SJCRH30 (cell line): ENCODE data around the gene KCTD7. TPM values are rescaled to one million over a fixed set of nuclear protein-coding genes. Genes with fewer than 3 reads are reported as not detected.
"Not testable (repeated sequence)": the region's sequence is repeated elsewhere in the genome, so short reads cannot be mapped to it uniquely, and the experiment has no call there.

Experiments used
- DNase-seq, 2 experiments: peaks; one replicate each; pipeline ENCODE4 v3.0.0-alpha.2; 2015 to 2020
- H3K27ac ChIP-seq: fragments of 250-450 bp; sonication (Bioruptor Pico); 2 replicates; pipeline ENCODE4 v1.5.1; 2020; ENCODE audit warnings: mild to moderate bottlenecking, moderate library complexity
- H3K27me3 ChIP-seq: fragments of 250-450 bp; sonication (Bioruptor Pico); 2 replicates; pipeline ENCODE4 v1.5.1; 2020; ENCODE audit warnings: mild to moderate bottlenecking, moderate library complexity
- H3K36me3 ChIP-seq: fragments of 250-450 bp; sonication (Bioruptor Pico); 2 replicates; pipeline ENCODE4 v1.5.1; 2020; ENCODE audit warnings: mild to moderate bottlenecking, moderate library complexity
- H3K4me1 ChIP-seq: fragments of 250-450 bp; sonication (Bioruptor Pico); 2 replicates; pipeline ENCODE4 v1.5.1; 2020; ENCODE audit warnings: mild to moderate bottlenecking, moderate library complexity
- H3K4me3 ChIP-seq: fragments of 250-450 bp; sonication (Bioruptor Pico); 2 replicates; pipeline ENCODE4 v1.5.1; 2020; ENCODE audit warnings: mild to moderate bottlenecking, moderate library complexity
- H3K9me3 ChIP-seq: fragments of 250-450 bp; sonication (Bioruptor Pico); replicated peaks from 2 replicates; pipeline ENCODE4 v1.5.1; 2020; ENCODE audit warnings: mild to moderate bottlenecking, moderate library complexity
- total RNA-seq: library from RNA; depleted of rRNA; stranded (reverse); fragments of >200 nt; shearing (Covaris generic); gene quantifications from 2 replicates; pipeline ENCODE4 v1.2.3, GENCODE V29; 2014

KCTD7 gene
- total RNA-seq, 1 experiment from 2014 or later: 12.1 TPM

DNA sequence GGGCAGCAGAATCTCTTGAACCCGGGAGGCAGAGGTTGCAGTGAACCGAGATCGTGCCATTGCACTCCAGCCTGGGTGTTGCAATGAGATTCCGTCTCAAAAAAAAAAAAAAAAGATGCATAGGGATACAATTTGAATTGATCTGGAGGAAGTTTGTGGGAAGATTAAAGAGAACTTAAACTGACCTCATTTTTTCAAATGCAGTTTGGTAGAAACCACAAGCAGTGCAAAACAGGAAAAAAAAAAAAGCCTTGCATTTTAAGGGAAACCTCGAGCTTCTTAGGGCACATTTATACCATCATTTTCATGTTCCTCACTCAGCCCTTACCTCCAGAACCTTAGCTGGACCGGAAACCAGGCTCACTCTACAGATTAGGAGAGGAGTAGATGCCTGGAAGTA, 2.8 kb downstream of the KCTD7 start:
- no peak overlapping the region for H3K4me3 ChIP-seq
- DNase-seq: no peak
- H3K27ac ChIP-seq: no peak overlapping the region
- H3K36me3 ChIP-seq: no peaks in the 10 kb centered on the region
- H3K9me3 ChIP-seq: no peaks in the 10 kb centered on the region
- H3K4me1 ChIP-seq: no peaks in the 10 kb centered on the region
- H3K27me3 ChIP-seq: no peaks in the 10 kb centered on the region

DNA sequence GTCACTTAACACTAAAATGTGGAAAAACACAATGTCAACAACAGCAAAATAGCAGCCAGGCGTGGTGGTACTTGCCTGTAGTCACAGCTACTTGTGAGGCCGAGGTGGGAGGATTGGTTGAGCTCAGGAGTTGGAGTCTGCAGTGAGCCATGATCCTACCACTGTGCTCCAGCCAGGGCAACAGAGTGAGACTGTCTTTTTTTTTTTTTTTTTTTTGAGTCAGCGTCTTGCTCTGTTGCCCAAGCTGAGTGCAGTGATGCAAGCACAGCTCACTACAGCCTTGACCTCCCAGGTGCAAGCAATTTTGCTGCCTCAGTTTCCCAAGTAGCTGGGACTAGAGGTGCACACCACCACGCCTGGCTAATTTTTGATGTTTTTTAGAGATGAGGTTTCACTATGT, 6.1 kb downstream of the KCTD7 start:
- no peaks in the 10 kb centered on the region for H3K4me1 ChIP-seq
- no peak overlapping the region for H3K27ac ChIP-seq
- no peaks in the 10 kb centered on the region for H3K27me3 ChIP-seq
- DNase-seq: no peak
- H3K36me3 ChIP-seq: peaks cover 7% of the 10 kb centered on the region
- no peak overlapping the region for H3K4me3 ChIP-seq
- no peaks in the 10 kb centered on the region for H3K9me3 ChIP-seq

- not testable (repeated sequence) for H3K36me3 ChIP-seq, H3K27ac ChIP-seq, H3K4me1 ChIP-seq, H3K4me3 ChIP-seq, H3K27me3 ChIP-seq, DNase-seq, H3K9me3 ChIP-seq
Measured at GRCh38 chr7:66635322-66635981, 6.8 kb downstream of the KCTD7 start.

- H3K9me3 ChIP-seq, DNase-seq, H3K4me3 ChIP-seq, H3K27me3 ChIP-seq, H3K36me3 ChIP-seq, H3K4me1 ChIP-seq, H3K27ac ChIP-seq: not testable (repeated sequence)
Measured at GRCh38 chr7:66635982-66636546, 7.4 kb downstream of the KCTD7 start.

GRCh38 chr7:66638309-66639099, 9.8 kb downstream of the KCTD7 start:
- DNase-seq: no peak
- Histone ChIP-seq H3K4me3 (no peak overlapping the region), H3K36me3 (peaks cover 10% of the 10 kb centered on the region), H3K27ac (no peak overlapping the region), H3K4me1 (no peaks in the 10 kb centered on the region), H3K27me3 (no peaks in the 10 kb centered on the region), H3K9me3 (no peaks in the 10 kb centered on the region)

- Histone ChIP-seq H3K9me3 (no peaks in the 10 kb centered on the region), H3K36me3 (peaks cover 11% of the 10 kb centered on the region), H3K27me3 (no peaks in the 10 kb centered on the region), H3K4me3 (no peak overlapping the region), H3K4me1 (no peaks in the 10 kb centered on the region), H3K27ac (no peak overlapping the region)
- no peak for DNase-seq
Measured at GRCh38 chr7:66639773-66640172, 11.1 kb downstream of the KCTD7 start.

- no peaks in the 10 kb centered on the region for H3K27me3 ChIP-seq
- no peak overlapping the region for H3K27ac ChIP-seq
- H3K36me3 ChIP-seq: peaks cover 13% of the 10 kb centered on the region
- no peak overlapping the region for H3K4me3 ChIP-seq
- no peak for DNase-seq
- no peaks in the 10 kb centered on the region for H3K9me3 ChIP-seq
- H3K4me1 ChIP-seq: no peaks in the 10 kb centered on the region
Measured at GRCh38 chr7:66640802-66641525, 12.3 kb downstream of the KCTD7 start.

- Histone ChIP-seq H3K4me1 (no peaks in the 10 kb centered on the region), H3K36me3 (peaks cover 13% of the 10 kb centered on the region), H3K4me3 (no peak overlapping the region), H3K9me3 (no peaks in the 10 kb centered on the region), H3K27ac (no peak overlapping the region), H3K27me3 (no peaks in the 10 kb centered on the region)
- DNase-seq: no peak
Measured at GRCh38 chr7:66641526-66641871, 12.8 kb downstream of the KCTD7 start.

- Histone ChIP-seq H3K9me3 (no peaks in the 10 kb centered on the region), H3K4me3 (no peak overlapping the region), H3K4me1 (no peaks in the 10 kb centered on the region), H3K27ac (no peak overlapping the region), H3K27me3 (no peaks in the 10 kb centered on the region), H3K36me3 (peaks cover 13% of the 10 kb centered on the region)
- no peak for DNase-seq
Measured at GRCh38 chr7:66642186-66642585, 13.5 kb downstream of the KCTD7 start.

DNA sequence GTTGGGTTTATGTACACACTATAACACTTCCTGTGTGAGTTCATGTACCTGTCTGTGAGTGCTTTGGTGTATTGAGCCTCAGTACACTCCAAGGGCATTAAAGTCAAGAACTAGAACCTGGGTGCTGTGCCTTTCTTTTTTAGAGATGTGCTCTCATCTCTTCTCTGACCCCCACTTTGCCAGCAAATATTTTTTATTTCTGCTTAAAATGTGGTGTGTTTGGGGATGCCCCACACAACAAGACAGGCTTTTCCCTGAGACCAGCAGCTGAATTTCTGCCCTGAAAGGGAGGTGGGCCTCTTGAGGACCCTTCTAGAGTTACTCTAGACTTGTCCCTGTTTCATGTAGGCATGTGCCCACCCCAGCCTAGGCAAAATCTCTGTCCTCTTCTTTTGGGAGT, 14.3 kb downstream of the KCTD7 start:
- H3K27ac ChIP-seq: no peak overlapping the region
- H3K9me3 ChIP-seq: no peaks in the 10 kb centered on the region
- H3K36me3 ChIP-seq: peaks cover 9% of the 10 kb centered on the region
- no peak overlapping the region for H3K4me3 ChIP-seq
- no peak for DNase-seq
- H3K4me1 ChIP-seq: no peaks in the 10 kb centered on the region
- no peaks in the 10 kb centered on the region for H3K27me3 ChIP-seq

DNA sequence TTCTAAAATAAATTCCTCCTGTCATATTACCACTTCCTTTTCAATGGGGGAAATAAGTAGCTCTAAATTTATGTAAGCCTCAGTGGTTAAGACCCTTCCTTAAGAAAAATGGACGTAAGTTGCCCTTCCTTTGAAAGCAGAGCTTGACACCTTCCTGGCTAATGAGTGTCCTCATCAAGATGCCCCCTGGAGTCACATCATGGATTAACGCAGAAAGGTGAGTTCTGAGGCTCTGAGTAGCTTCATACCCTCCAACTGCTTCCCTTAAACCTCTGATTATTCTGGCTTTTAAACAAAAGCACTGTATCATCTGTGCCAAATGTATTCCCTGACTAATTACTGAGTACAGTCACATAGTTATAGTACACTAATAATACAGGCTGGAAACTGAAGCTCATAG, 14.7 kb downstream of the KCTD7 start:
- H3K36me3 ChIP-seq: peaks cover 9% of the 10 kb centered on the region
- no peak overlapping the region for H3K27ac ChIP-seq
- no peaks in the 10 kb centered on the region for H3K4me1 ChIP-seq
- no peak overlapping the region for H3K4me3 ChIP-seq
- no peaks in the 10 kb centered on the region for H3K27me3 ChIP-seq
- no peaks in the 10 kb centered on the region for H3K9me3 ChIP-seq
- no peak for DNase-seq

GRCh38 chr7:66651026-66651425, 22.3 kb downstream of the KCTD7 start:
- not testable (repeated sequence) for H3K4me1 ChIP-seq, H3K27ac ChIP-seq, DNase-seq, H3K9me3 ChIP-seq, H3K36me3 ChIP-seq, H3K27me3 ChIP-seq, H3K4me3 ChIP-seq

DNA sequence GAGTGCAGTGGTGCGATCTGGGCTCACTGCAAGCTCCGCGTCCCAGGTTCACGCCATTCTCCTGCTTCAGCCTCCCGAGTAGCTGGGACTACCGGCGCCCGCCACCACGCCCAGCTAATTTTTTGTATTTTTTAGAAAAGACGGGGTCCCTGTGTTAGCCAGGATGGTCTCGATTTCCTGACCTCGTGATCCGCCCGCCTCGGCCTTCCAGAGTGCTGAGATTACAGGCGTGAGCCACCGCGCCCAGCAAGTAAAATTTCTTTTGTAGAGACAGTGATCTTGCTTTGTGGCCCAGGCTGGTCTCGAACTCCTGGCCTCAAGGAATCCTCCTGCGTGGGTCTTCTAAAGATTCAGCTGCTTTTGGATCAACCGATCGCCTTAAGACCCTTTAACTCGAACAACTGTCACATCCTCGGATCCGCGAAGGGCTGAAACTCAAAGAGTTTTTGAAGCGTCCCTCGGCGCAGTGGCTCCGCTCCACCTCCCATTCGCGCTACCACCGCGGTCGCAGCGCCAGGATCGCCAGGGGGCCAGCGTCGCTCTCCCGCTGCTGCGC, 25.1 kb downstream of the KCTD7 start:
- not testable (repeated sequence) for H3K4me1 ChIP-seq, DNase-seq, H3K36me3 ChIP-seq, H3K9me3 ChIP-seq, H3K27me3 ChIP-seq
- peak overlapping the region; percentile 73 for H3K4me3 ChIP-seq
- peak overlapping the region; percentile 64 for H3K27ac ChIP-seq

- peak overlapping the region; percentile 64 for H3K27ac ChIP-seq
- no peaks in the 10 kb centered on the region for H3K4me1 ChIP-seq
- DNase-seq: peak; percentile 100
- no peaks in the 10 kb centered on the region; the same call in 1 of the 2 replicates for H3K36me3 ChIP-seq
- H3K27me3 ChIP-seq: no peaks in the 10 kb centered on the region
- H3K4me3 ChIP-seq: peak overlapping the region; percentile 73
- H3K9me3 ChIP-seq: no peaks in the 10 kb centered on the region
Measured at GRCh38 chr7:66654275-66655112, 25.8 kb downstream of the KCTD7 start.
